ENCODE measurements around the gene NEUROD1.

Gene NEUROD1

GRCh38 chr2:181672255-181673008 lies 7.9 kb downstream of the NEUROD1 start:
- Mint-ChIP-seq H3K27me3 (ENCODE audit: low read depth) (peaks cover 59% of the 10 kb centered on the region), H3K36me3 (ENCODE audit: low read depth) (no peaks in the 10 kb centered on the region), H3K4me3 (no peak overlapping the region), H3K9me3 (no peaks in the 10 kb centered on the region), H3K27ac (no peak overlapping the region), H3K4me1 (ENCODE audit: low read depth) (peaks cover 6% of the 10 kb centered on the region)

DNA sequence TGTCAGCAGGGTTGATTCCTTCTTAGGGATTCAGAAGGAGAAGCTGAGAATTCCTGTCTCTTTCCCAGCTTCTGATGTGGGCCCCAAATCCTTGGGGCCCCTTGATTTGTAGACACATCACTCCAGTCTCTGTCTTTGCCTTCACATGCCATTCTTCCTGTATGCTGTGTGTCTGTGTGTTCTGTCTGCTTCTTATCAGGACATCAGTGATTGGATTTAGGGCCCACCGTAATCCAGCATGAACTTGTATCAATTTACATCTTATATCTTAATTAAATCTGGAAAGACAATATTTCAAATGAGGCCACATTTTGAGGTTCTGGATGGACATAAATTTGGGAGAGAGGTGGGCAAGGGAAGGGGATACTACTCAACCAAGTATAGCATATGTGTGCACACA lies 9.7 kb downstream of the NEUROD1 start:
- no peak overlapping the region for H3K27ac Mint-ChIP-seq
- H3K4me1 Mint-ChIP-seq (ENCODE audit: low read depth) = peaks cover 6% of the 10 kb centered on the region
- H3K9me3 Mint-ChIP-seq = no peaks in the 10 kb centered on the region
- peaks cover 49% of the 10 kb centered on the region for H3K27me3 Mint-ChIP-seq (ENCODE audit: low read depth)
- no peak overlapping the region for H3K4me3 Mint-ChIP-seq
- H3K36me3 Mint-ChIP-seq (ENCODE audit: low read depth) = no peaks in the 10 kb centered on the region

GRCh38 chr2:181667234-181667633 lies 13.1 kb downstream of the NEUROD1 start:
- H3K36me3 Mint-ChIP-seq (ENCODE audit: low read depth) = no peaks in the 10 kb centered on the region
- H3K27ac Mint-ChIP-seq = no peak overlapping the region
- no peaks in the 10 kb centered on the region for H3K4me1 Mint-ChIP-seq (ENCODE audit: low read depth)
- no peak overlapping the region for H3K4me3 Mint-ChIP-seq
- H3K9me3 Mint-ChIP-seq = no peaks in the 10 kb centered on the region
- peaks cover 27% of the 10 kb centered on the region for H3K27me3 Mint-ChIP-seq (ENCODE audit: low read depth)

DNA sequence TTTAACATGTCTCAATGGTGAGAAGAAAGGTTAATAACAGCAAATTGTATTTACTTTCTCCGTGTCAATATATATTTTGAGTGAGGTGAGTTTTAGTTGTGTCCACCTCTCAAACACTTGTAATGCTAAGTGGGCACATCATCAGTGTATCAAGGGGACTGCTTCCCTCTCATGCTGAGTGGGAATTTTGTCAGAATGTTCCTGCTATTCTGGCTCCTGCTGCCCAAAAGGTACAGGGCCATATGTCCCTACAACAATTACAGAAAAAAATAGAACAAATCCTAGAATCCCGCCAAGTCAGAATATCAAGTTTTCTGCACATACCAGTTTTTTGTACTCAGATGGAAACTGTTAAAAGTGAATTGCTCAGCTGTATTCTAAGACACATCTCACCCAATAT lies 18.0 kb downstream of the NEUROD1 start:
- H3K9me3 Mint-ChIP-seq = no peaks in the 10 kb centered on the region
- no peak overlapping the region for H3K27ac Mint-ChIP-seq
- H3K4me3 Mint-ChIP-seq = no peak overlapping the region
- peaks cover under 1% of the 10 kb centered on the region for H3K4me1 Mint-ChIP-seq (ENCODE audit: low read depth)
- peaks cover 27% of the 10 kb centered on the region for H3K27me3 Mint-ChIP-seq (ENCODE audit: low read depth)
- no peaks in the 10 kb centered on the region for H3K36me3 Mint-ChIP-seq (ENCODE audit: low read depth)

- Mint-ChIP-seq H3K27me3 (ENCODE audit: low read depth) (peaks cover 41% of the 10 kb centered on the region), H3K36me3 (ENCODE audit: low read depth) (no peaks in the 10 kb centered on the region)
Observed at GRCh38 chr2:181660181-181660580, 20.1 kb downstream of the NEUROD1 start.

GRCh38 chr2:181658444-181658843 lies 21.9 kb downstream of the NEUROD1 start:
- no peaks in the 10 kb centered on the region for H3K9me3 Mint-ChIP-seq
- H3K4me3 Mint-ChIP-seq = no peak overlapping the region
- H3K27me3 Mint-ChIP-seq (ENCODE audit: low read depth) = peaks cover 53% of the 10 kb centered on the region
- H3K36me3 Mint-ChIP-seq (ENCODE audit: low read depth) = no peaks in the 10 kb centered on the region
- peaks cover 9% of the 10 kb centered on the region for H3K4me1 Mint-ChIP-seq (ENCODE audit: low read depth)
- H3K27ac Mint-ChIP-seq = no peak overlapping the region

More at GRCh38 chr2:181660181-181660580, 20.1 kb downstream of the NEUROD1 start:
- Mint-ChIP-seq H3K27ac (no peak overlapping the region), H3K4me1 (ENCODE audit: low read depth) (peaks cover 9% of the 10 kb centered on the region), H3K4me3 (no peak overlapping the region), H3K9me3 (no peaks in the 10 kb centered on the region)

DNA sequence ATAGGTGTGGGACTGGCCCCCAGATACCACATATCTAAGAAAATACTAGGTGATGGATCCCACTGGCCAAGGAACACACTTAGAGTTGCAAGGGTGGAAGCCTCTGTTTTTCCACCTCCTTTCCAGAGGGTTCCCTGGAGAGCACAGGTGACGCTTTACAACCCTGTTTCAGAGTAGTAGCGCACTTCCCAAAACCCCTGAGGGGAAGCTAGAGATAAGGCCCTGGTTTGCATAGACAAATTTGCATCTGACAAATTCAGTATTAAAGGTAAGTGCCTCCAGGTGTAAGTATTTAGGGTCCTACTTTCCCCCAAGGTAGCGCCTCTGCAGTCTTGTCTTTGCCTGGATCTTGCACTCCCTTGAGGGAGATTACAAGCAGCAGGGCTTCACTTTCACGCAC lies 22.9 kb downstream of the NEUROD1 start:
- Mint-ChIP-seq H3K9me3 (no peaks in the 10 kb centered on the region), H3K36me3 (ENCODE audit: low read depth) (no peaks in the 10 kb centered on the region), H3K27ac (no peak overlapping the region), H3K4me1 (ENCODE audit: low read depth) (peaks cover 9% of the 10 kb centered on the region), H3K4me3 (peak overlapping the region; percentile 72), H3K27me3 (ENCODE audit: low read depth) (peaks cover 61% of the 10 kb centered on the region)

DNA sequence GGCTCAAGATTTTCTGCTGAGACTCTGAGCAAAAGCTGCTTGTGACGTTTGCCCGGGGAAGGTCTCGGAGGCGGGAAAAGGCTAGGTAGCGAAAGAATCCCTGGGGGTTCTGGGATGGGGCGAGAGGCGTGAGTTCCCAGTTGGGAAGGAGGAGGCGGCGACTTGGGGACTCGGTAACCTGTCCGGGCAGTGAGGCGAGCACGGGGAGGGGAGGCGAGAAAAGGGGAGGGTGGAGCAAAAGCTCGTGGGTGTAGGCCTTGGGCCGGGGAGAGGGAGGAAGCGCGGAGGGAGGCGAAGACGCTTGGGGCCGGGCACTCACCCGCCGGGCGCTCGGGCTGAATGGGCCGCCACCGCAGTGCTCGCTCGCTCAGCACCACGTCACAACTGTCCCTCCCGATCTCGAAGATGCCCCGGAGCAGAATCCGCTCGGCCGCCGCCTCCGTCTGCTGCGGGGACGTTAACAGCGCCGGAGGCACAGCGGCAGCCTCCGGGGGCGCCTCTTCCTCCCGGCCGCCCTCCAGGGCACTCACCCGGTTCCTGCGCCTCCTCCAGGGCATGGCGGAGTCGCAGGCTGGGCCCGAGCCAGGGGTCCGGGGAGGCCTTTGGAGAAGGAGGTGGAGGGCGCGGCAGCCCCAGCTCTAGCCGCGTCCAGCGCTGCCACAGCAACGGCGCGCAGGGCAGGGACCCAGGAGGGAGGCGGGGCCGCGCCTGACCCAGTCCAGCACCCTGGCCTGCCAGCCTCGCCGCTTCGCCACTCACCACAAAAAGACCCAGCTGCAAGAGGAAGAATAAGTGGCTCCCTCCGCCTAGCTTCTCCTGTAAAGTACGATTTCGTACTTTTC lies 23.6 kb downstream of the NEUROD1 start, which contains the start of gene CERKL:
Gene CERKL, minus strand, starts transcription at position 656 of the 842 bp plus-strand sequence. Its CDS starts 99 bp downstream, at position 557.
- Mint-ChIP-seq H3K4me1 (ENCODE audit: low read depth) (peaks cover 9% of the 10 kb centered on the region), H3K36me3 (ENCODE audit: low read depth) (no peaks in the 10 kb centered on the region), H3K27ac (no peak within 1 kb of the TSS), H3K4me3 (peak within 1 kb of the TSS; percentile 75), H3K9me3 (no peaks in the 10 kb centered on the region), H3K27me3 (ENCODE audit: low read depth) (peaks cover 66% of the 10 kb centered on the region)

GRCh38 chr2:181655519-181655918 lies 24.8 kb downstream of the NEUROD1 start:
- Mint-ChIP-seq H3K4me3 (no peak overlapping the region), H3K36me3 (ENCODE audit: low read depth) (no peaks in the 10 kb centered on the region), H3K27me3 (ENCODE audit: low read depth) (peaks cover 76% of the 10 kb centered on the region), H3K27ac (no peak overlapping the region), H3K4me1 (ENCODE audit: low read depth) (peaks cover 9% of the 10 kb centered on the region), H3K9me3 (no peaks in the 10 kb centered on the region)

DNA sequence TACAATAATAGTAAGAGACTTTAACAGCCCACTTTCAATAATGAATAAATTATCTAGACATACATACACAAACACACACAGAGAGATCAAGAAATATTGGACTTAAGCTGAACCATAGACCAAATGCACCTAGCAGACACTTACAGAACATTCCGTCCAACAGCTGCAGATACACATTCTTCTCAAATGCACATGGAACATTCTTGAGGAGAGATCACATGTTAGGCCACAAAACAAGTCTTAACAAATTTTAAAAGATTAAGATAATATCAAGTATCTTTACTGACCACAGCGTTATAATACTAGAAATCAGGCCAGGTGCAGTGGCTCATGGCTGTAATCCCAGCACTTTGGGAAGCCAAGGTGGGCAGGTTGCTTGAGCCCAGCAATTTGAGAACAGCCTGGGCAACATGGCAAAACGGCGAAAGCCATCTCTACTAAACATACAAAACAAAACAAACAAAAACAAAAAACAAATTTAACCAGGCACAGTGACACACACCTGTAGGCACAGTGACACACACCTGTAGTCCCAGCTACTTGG lies 30.8 kb downstream of the NEUROD1 start:
- Mint-ChIP-seq H3K4me3 (no peak overlapping the region), H3K27ac (no peak overlapping the region), H3K4me1 (ENCODE audit: low read depth) (no peaks in the 10 kb centered on the region), H3K36me3 (ENCODE audit: low read depth) (peaks cover 1% of the 10 kb centered on the region), H3K27me3 (ENCODE audit: low read depth) (peaks cover 64% of the 10 kb centered on the region), H3K9me3 (no peaks in the 10 kb centered on the region)

DNA sequence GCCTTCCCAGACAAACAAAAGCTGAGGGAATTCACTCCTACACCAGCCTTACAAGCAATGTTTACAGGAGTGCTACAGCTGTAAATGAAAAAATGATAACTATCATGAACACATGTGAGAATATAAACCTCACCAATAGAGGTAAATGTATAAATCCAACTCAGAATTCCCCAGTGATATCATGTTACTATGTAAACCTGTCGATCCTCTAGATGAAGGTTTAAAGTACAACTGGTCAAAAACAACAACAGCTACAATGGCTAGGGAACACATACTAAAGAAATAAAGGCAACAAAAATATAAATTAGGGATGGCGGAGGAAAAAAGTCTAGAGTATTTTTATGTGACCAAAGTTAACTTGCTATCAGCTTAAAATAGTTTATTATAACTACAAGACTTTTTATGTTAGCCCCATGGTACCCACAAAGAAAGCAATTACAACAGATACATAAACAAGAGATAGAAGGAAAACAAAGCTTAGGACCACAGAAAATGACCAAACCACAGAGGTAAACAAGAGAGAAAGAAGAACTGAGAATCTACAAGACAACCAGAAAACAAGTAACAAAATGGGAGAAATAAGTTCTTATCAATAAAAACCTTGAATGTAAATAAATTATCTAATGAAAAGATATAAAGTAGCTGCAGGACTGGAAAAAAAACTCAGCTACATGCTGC lies 31.7 kb downstream of the NEUROD1 start:
- H3K27me3 Mint-ChIP-seq (ENCODE audit: low read depth) = peaks cover 62% of the 10 kb centered on the region
- no peaks in the 10 kb centered on the region for H3K9me3 Mint-ChIP-seq
- no peaks in the 10 kb centered on the region for H3K4me1 Mint-ChIP-seq (ENCODE audit: low read depth)

GRCh38 chr2:181646415-181646987 lies 33.8 kb downstream of the NEUROD1 start:
- no peak overlapping the region for H3K4me3 Mint-ChIP-seq
- no peaks in the 10 kb centered on the region for H3K9me3 Mint-ChIP-seq
- no peak overlapping the region for H3K27ac Mint-ChIP-seq
- H3K4me1 Mint-ChIP-seq (ENCODE audit: low read depth) = no peaks in the 10 kb centered on the region
- peaks cover 52% of the 10 kb centered on the region for H3K27me3 Mint-ChIP-seq (ENCODE audit: low read depth)
- peaks cover 1% of the 10 kb centered on the region for H3K36me3 Mint-ChIP-seq (ENCODE audit: low read depth)

More for the DNA sequence above, 31.7 kb downstream of the NEUROD1 start:
- H3K4me3 Mint-ChIP-seq = no peak overlapping the region
- H3K27ac Mint-ChIP-seq = no peak overlapping the region
- peaks cover 1% of the 10 kb centered on the region for H3K36me3 Mint-ChIP-seq (ENCODE audit: low read depth)

- H3K27ac Mint-ChIP-seq = no peak overlapping the region
- H3K4me1 Mint-ChIP-seq (ENCODE audit: low read depth) = no peaks in the 10 kb centered on the region
- H3K27me3 Mint-ChIP-seq (ENCODE audit: low read depth) = peaks cover 39% of the 10 kb centered on the region
- peaks cover 1% of the 10 kb centered on the region for H3K36me3 Mint-ChIP-seq (ENCODE audit: low read depth)
- no peak overlapping the region for H3K4me3 Mint-ChIP-seq
- no peaks in the 10 kb centered on the region for H3K9me3 Mint-ChIP-seq
Observed at GRCh38 chr2:181643151-181643550, 37.2 kb downstream of the NEUROD1 start.

- H3K36me3 Mint-ChIP-seq (ENCODE audit: low read depth) = no peaks in the 10 kb centered on the region
- peaks cover 29% of the 10 kb centered on the region for H3K27me3 Mint-ChIP-seq (ENCODE audit: low read depth)
- no peaks in the 10 kb centered on the region for H3K9me3 Mint-ChIP-seq
- H3K27ac Mint-ChIP-seq = no peak overlapping the region
- no peaks in the 10 kb centered on the region for H3K4me1 Mint-ChIP-seq (ENCODE audit: low read depth)
- H3K4me3 Mint-ChIP-seq = no peak overlapping the region
Observed at GRCh38 chr2:181642086-181642485, 38.2 kb downstream of the NEUROD1 start.

Data from T-helper 1 cell treated with Interleukin-12 subunit alpha and Interleukin-12 subunit beta and Interleukin-4 antibody, amounts not matched to agents 30 μg/mL and 1 μg/mL, for 36 hours (primary cell).